Measurements from ENCODE around the gene ASB6.
"Not testable (repeated sequence)": the region's sequence is repeated elsewhere in the genome, so short reads cannot be mapped to it uniquely, and the experiment has no call there.

DNA sequence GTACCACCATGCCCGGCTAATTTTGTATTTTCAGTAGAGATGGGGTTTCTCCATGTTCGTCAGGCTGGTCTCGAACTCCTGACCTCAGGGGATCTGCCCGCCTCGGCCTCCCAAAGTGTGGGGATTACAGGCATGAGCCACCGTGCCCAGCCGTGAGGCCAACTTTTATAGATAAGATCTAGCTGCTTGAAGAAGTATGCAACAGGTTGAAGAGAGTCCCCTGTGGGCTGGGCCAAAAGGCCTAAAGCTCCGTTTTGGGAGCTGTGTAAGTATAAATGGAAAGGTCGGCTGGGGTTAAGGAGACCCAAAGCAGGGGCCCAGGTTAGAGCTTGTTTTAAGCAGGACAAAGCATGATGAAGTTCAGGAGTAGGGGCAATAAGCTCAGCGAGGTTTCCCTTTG, 49.2 kb downstream of the ASB6 start:
- not testable (repeated sequence) for TF ChIP-seq CTCF (IDR thresholded peaks at IDR 0.05); POLR2AphosphoS5 (IDR thresholded peaks at IDR 0.05; ENCODE audit: low read depth, low read length); SIN3A (IDR thresholded peaks at IDR 0.05; ENCODE audit: borderline replicate concordance, low read depth, low read length); GABPA (IDR thresholded peaks at IDR 0.05; ENCODE audit: low read depth); MXI1 (IDR thresholded peaks at IDR 0.05; ENCODE audit: low read depth, low read length); YY1 (IDR thresholded peaks at IDR 0.05; ENCODE audit: low read depth); JUND (IDR thresholded peaks at IDR 0.05)
- TF ChIP-seq, protein P1, sequence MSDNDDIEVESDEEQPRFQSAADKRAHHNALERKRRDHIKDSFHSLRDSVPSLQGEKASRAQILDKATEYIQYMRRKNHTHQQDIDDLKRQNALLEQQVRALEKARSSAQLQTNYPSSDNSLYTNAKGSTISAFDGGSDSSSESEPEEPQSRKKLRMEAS (IDR thresholded peaks at IDR 0.05; ENCODE audit: low read depth): not testable (repeated sequence)
- TF ChIP-seq, protein P2, sequence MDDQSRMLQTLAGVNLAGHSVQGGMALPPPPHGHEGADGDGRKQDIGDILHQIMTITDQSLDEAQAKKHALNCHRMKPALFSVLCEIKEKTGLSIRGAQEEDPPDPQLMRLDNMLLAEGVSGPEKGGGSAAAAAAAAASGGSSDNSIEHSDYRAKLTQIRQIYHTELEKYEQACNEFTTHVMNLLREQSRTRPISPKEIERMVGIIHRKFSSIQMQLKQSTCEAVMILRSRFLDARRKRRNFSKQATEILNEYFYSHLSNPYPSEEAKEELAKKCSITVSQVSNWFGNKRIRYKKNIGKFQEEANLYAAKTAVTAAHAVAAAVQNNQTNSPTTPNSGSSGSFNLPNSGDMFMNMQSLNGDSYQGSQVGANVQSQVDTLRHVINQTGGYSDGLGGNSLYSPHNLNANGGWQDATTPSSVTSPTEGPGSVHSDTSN (IDR thresholded peaks at IDR 0.05): not testable (repeated sequence)
